Panc1 (cell line): ENCODE data around the gene ADH1A.

Experiments
- POLR2AphosphoS5 ChIP-seq: IDR thresholded peaks from 2 replicates; pipeline ENCODE4 v1.6.1; 2012; ENCODE audit warnings: mild to moderate bottlenecking, low read depth, low read length, moderate library complexity
- SIN3A ChIP-seq: IDR thresholded peaks from 2 replicates; pipeline ENCODE4 v1.6.1; 2012; ENCODE audit warnings: low read depth, mild to moderate bottlenecking, low read length, moderate library complexity, borderline replicate concordance; ENCODE audit not compliant: insufficient read depth
- TF ChIP-seq, protein P1 (sequence below): fragments of 450-650 bp; IDR thresholded peaks from 2 replicates; pipeline ENCODE4 v1.5.1; 2017; ENCODE audit warnings: mild to moderate bottlenecking

DNA sequence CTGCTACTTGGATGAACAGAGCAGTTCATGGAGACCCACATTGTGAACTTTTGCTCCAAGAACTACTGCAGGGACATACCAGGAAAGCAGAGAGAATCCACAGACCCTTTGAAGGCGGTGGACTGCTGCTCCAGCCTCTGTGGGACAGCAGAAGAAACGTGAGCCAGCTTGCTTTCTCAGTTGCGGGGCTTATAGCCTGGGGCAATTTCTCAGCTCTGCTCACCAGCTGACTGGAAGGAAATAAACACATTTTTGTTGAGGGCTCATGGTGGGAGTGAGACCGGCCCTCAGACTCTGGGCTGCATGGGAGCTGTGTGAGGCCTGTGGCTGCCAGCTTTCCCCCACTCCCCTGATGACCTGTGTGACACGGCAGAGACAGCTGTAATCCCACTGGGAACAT is 2.6 kb upstream of the ADH1A start:
- TF ChIP-seq, protein P1, sequence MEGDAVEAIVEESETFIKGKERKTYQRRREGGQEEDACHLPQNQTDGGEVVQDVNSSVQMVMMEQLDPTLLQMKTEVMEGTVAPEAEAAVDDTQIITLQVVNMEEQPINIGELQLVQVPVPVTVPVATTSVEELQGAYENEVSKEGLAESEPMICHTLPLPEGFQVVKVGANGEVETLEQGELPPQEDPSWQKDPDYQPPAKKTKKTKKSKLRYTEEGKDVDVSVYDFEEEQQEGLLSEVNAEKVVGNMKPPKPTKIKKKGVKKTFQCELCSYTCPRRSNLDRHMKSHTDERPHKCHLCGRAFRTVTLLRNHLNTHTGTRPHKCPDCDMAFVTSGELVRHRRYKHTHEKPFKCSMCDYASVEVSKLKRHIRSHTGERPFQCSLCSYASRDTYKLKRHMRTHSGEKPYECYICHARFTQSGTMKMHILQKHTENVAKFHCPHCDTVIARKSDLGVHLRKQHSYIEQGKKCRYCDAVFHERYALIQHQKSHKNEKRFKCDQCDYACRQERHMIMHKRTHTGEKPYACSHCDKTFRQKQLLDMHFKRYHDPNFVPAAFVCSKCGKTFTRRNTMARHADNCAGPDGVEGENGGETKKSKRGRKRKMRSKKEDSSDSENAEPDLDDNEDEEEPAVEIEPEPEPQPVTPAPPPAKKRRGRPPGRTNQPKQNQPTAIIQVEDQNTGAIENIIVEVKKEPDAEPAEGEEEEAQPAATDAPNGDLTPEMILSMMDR = no peak
- TF ChIP-seq POLR2AphosphoS5 = no peak
- no peak for TF ChIP-seq SIN3A
